ENCODE measurements around the gene TNFRSF13B. TPM values are rescaled to one million over a fixed set of nuclear protein-coding genes. Genes with fewer than 3 reads are reported as not detected.

TNFRSF13B gene
- total RNA-seq, 1 donor from 2014 or later, result not detected

- DNase-seq (ENCODE audit: low read depth), result no peak
Observed at GRCh38 chr17:16939208-16939576, 32.7 kb downstream of the TNFRSF13B start.

DNA sequence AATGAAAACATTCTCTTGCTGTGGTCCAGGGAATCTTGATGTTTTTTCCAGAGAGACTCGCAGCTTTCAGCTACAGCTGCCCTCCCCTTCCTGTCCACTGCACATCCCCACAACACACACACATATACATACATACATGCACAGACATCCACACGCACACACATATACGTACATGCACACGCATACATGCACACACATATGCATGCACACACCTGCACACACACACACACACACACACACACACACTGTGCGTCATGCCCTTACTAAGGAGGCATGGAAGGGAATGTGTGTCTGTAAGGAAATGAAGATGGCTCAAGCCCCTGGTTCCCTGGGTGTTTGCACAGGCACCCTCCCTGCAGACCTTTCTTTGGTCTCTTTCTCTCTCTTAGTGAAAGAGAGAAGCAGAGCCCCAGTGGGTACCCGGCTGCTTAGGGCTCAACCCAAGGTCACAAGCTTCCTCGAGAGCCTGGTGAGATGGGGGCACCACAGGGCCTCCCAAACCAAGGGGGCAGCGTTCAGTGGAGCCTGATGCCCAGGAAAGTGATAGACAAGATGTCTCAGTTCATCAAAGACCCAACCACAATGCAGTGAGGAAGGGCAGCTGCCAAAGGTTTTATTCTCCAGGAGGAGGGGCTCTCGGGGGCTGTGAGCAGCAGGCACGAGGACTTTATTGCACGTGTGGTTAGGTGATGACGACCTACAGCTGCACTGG lies 33.3 kb downstream of the TNFRSF13B start:
- no peak for DNase-seq (ENCODE audit: low read depth)

DNA sequence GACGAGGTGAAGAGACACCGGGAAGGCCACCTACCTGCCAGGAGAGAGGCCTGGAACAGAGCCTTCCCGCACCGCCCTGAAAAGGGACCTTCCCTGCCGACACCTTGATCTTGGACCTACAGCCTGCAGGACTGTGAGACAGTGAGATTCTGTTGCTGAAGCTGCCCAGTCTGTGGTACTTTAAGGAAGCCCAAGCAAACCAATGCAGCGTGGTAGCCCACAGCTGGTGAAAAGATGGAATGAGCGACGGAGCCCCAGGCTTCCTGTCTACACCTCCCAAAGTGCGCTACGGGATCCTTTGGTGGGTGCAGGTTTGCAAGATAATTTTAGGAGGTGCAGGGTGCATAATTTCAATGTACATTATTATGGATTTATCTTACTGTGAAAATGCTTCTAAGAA lies 33.9 kb downstream of the TNFRSF13B start:
- no peak for DNase-seq (ENCODE audit: low read depth)

DNA sequence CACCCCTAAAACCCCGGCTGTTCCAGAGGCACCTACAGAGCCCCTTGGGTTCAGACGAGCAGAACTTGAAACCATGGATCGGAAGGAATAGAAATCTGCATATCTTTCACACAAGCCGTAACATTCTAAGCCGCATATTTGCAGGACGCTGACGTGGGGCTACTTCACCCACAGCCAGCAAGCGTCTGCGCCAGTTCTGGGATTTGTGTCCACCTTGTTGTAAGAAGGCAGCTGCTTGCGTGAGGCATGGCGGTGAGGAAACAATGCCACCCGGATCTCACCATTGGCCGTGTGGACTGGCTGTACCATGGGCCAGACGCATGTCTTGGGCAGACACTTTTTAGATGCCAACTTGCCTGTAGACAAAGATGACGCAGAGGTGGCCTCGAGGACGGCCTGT lies 34.5 kb downstream of the TNFRSF13B start:
- no peak for DNase-seq (ENCODE audit: low read depth)

GRCh38 chr17:16936536-16937310 lies 35.2 kb downstream of the TNFRSF13B start:
- no peak for DNase-seq (ENCODE audit: low read depth)

- DNase-seq (ENCODE audit: low read depth), result no peak
Observed at GRCh38 chr17:16935786-16936185, 36.1 kb downstream of the TNFRSF13B start.

DNA sequence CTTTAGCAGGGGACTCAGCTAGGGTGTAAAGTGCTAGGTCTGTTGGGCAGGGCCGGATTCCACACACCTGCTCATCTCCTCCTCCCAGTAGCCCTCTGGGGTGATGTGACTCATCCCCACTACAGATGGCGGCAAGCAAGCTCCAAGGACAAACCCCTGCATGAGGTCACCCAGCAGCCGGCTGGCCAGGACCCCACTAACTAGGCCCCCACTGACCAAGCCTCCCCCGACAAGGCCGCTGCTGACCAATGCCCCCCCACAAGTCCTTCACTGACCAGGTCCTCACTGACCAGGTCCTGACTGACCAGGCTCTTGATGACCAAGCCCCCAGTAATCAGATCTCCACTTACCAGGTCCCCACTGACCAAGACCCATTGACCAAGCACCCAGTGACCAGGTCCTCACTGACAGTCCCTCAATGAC lies 36.7 kb downstream of the TNFRSF13B start:
- peak; percentile 48 for DNase-seq (ENCODE audit: low read depth)

GRCh38 chr17:16934836-16935235 lies 37.1 kb downstream of the TNFRSF13B start:
- no peak for DNase-seq (ENCODE audit: low read depth)

- DNase-seq (ENCODE audit: low read depth), result no peak
Observed at GRCh38 chr17:16934133-16934795, 37.7 kb downstream of the TNFRSF13B start.

- DNase-seq (ENCODE audit: low read depth), result peak; percentile 83
Observed at GRCh38 chr17:16933317-16934132, 38.4 kb downstream of the TNFRSF13B start.

DNA sequence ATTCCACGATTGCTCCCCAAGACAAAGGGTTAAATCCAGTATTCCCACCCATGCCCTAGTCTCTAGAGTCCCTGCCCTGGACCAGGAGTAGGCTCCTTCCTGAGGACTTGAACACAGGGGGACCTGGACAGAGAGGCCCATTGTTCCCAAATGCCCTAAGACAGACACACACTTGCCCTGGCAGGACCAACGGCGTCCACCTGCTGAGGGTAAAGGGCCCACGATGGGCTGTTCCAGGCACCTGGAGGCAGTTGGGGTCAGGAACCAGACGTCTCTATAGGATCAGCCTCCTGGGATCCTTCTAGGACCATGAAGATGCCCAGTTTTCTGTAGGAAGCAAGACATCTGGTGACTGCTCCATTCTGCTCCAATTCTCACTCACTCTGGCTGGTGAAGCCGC lies 39.3 kb downstream of the TNFRSF13B start:
- DNase-seq (ENCODE audit: low read depth), result no peak

GRCh38 chr17:16932156-16932555 lies 39.8 kb downstream of the TNFRSF13B start:
- DNase-seq (ENCODE audit: low read depth), result no peak

GRCh38 chr17:16931318-16932060 lies 40.4 kb downstream of the TNFRSF13B start:
- DNase-seq (ENCODE audit: low read depth), result no peak

DNA sequence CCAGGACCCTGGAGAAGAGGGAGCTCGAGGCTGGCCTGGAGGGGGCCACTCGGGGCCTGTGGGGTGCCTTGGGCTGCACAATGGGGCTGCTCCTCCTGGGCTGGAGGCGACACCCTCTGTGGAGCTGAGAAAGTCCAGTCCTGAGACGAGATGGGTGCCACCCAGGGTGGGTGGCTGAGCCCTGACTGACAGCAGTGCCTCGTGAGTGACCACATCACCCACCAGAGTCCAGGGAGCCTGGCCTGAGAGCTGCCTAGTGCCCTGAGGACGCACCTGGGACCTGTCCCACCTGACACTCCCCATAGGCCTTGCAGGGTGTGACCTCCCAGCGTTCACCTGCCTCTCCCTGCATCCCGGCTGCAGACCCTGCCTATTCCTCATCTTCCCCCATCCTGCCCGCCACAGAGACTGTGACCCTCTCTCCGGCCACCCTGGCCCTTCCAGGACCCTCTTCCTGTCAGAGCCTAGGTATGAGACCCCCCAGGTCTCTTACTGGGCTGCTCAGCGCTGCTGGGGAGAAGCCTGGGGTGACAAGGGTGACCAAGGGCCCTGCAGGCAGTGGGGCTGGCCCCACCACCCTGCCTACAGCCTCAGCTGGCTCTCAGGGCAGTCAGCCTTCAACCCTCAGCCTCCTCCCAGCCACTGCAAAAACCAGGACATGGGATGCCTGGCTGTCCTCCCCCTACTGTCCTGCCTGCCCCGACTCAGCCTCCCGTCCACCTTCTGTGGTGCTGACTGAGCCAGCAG lies 41.2 kb downstream of the TNFRSF13B start:
- DNase-seq (ENCODE audit: low read depth), result no peak

DNA sequence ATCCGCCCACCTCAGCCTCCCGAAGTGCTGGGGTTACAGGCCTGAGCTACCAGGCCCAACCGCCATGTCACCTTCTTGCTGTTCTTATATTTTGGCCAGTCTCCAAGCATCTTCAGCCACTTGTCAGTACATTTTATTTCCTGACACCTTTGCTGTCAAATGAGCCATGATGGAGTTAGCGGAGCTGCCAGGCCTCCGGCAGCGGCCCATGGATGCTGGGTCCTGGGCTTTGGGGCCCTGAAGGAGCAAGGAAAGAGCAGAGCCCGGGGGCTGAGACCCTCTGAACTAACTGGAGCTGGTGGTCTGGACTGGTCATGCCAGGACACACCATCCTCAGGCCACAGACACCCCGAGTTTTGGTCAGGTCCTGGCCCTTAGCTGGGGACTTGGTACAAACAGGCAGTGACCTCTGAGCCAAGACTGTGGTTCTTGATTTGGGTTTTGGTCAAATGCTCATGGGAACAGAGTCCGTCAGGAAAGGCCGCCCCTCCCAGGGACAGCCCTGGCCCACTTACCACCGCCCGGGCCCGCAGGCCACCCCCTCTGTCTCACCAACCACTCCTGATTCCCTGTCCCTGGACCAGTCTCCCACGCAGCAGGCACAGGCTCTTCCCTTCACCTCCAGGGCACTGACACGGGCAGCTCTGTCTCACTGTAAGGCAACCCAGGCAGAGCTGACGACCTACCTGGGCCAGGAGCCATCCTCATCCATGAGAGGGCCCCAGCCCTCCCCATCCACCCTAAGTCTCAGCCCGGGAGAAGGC lies 42.0 kb downstream of the TNFRSF13B start:
- DNase-seq (ENCODE audit: low read depth), result no peak

GRCh38 chr17:16929035-16929680 lies 42.8 kb downstream of the TNFRSF13B start:
- DNase-seq (ENCODE audit: low read depth), result no peak

GRCh38 chr17:16928406-16929034 lies 43.4 kb downstream of the TNFRSF13B start:
- DNase-seq (ENCODE audit: low read depth), result peak; percentile 48
